Right lobe of liver (tissue), 6 donors: ENCODE results near the gene TOM1L2. TPM values are rescaled to one million over a fixed set of nuclear protein-coding genes. Genes with fewer than 3 reads are reported as not detected.

Experiments
- ATAC-seq, 4 donors: fragments of 200-7000 bp; cut with Tn5 transposase; one replicate each; pipeline ENCODE4 v1.9.1; 2020; ENCODE audit warnings: mild to moderate bottlenecking in 4 of 4, moderate library complexity in 4 of 4
- DNase-seq, 3 donors: peaks; one replicate each; pipeline ENCODE4 v3.0.0-alpha.2; 2020
- H3K27ac ChIP-seq, 3 donors: fragments of 200-600 bp; one replicate each; pipeline ENCODE4 v1.8.0; 2022
- H3K27me3 ChIP-seq, 2 donors: fragments of 200-600 bp; one replicate each; pipeline ENCODE4 v1.8.0; 2022
- H3K36me3 ChIP-seq, 4 donors: fragments of 200-600 bp; sonication (generic) in 1 of 4; one replicate each; pipeline versions ENCODE4 v1.5.1 to v1.8.0; 2017 to 2022; ENCODE audit warnings: control low read depth in 1 of 4
- H3K4me1 ChIP-seq, 4 donors: fragments of 200-600 bp; sonication (generic) in 1 of 4; one replicate each; pipeline versions ENCODE4 v1.5.1 to v1.8.0; 2017 to 2022; ENCODE audit warnings: control low read depth in 1 of 4
- H3K4me3 ChIP-seq, 3 donors: fragments of 200-600 bp; one replicate each; pipeline ENCODE4 v1.8.0; 2022
- H3K9me3 ChIP-seq, 4 donors: fragments of 200-600 bp; sonication (generic) in 1 of 4; one replicate each; pipeline versions ENCODE4 v1.5.1 to v1.8.0; 2017 to 2022; ENCODE audit warnings: control low read depth in 1 of 4
- POLR2A ChIP-seq: fragments of 450-650 bp; IDR thresholded peaks from one replicate; pipeline ENCODE4 v1.6.1; 2017; ENCODE audit warnings: antibody characterized with exemption, mild to moderate bottlenecking
- WGBS: methylation state at CpG from one replicate; pipeline ENCODE4 v1.1.6; 2018; ENCODE audit warnings: low coverage, low lambda C conversion rate; ENCODE audit not compliant: insufficient coverage; ENCODE audit errors: missing lambda C conversion rate; 5-methylcytosine and 5-hydroxymethylcytosine counted together
- intact Hi-C, 2 donors: fragments of 100-400 bp; cut with DNase I; formaldehyde crosslinking; loops; one replicate each; pipeline versions ENCODE4 v1.11.2 to v1.14.1; 2022
- total RNA-seq, 6 experiments: library from RNA; depleted of rRNA in 2 of 6; stranded (reverse); fragments of >200 nt in 2 of 6; fragmentation: NEBNext Ultra II Directional in 3 of 6; extraction: Animal tissue kit (Norgen Biotek cat#: 25700) in 3 of 6; gene quantifications; one replicate each; pipeline versions ENCODE4 v1.1.0 to v1.2.4, GENCODE V29; 2016 to 2023
- TF ChIP-seq, protein P1 (sequence below), 4 donors: fragments of 200-600 bp in 3 of 4; fragments of 450-650 bp in 1 of 4; IDR thresholded peaks; one replicate each; pipeline versions ENCODE4 v1.5.1 to v1.8.0; 2016 to 2022; ENCODE audit warnings: antibody characterized with exemption in 4 of 4, mild to moderate bottlenecking in 2 of 4
- donor health status: DM: no; HTN: yes; CAD: no.
- donor health status: DM: no; HTN: no; CAD: no.
- donor health status: DM: no; HTN: no; CAD: no.
- donor health status: DM: no; HTN: yes; CAD: no.
- donor health status: DM: no; HTN: yes; CAD: no.

TOM1L2 gene
- total RNA-seq, 6 experiments from 2014 or later: 13.5 to 21.2 (median 16.0) TPM

DNA sequence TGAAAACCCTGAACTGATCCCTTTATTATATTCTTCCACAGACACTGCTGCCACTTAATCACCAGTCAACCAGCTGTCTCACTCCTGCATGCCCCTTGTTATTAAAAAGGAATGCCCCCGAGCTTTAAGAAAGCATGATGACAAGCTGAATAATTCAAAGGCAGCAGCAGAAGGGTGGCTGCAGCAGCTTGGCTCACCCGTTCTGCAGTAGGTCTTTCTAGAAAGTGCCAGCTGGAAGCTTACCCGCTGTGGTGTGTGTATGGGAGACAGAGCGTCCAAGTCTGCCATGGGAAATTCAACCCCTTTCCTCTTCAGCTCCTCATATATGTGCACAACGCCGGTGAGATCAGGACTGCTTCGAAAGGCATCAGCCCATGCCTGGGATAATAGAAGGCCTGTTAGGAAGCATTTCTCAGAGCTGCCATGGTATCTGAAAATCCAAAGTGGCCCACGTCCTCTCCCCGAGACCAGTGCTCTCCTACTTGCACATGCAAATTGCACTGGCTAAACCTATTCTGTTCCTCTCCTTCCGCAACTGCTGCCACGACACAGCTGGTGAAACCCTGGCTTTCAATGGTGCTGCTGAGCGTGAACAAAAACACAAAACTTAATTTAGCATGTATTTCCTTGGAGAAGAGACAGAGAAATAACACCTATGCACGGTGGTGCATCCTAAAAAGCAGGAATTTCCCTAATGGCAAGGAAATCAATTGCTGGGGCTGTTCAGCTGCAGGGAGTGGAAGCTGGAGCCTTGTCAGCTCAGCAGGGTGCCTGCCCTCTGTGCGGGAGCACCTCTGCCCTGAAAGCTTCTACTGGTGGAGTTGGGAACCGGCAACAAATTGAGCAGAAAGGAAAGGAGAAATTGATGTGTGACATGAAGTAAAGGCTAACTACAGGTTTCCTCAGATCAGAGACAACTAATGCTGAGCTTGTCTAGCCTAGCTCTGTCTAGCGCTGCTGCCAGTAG is 87.5 kb downstream of the TOM1L2 start:
- no peak for ATAC-seq

GRCh38 chr17:17883801-17884200 is 88.4 kb downstream of the TOM1L2 start:
- intact Hi-C loops: no loop called here
- WGBS: 93% methylated on average over 3 of the region's 3 CpGs
- no peaks in the 10 kb centered on the region for H3K27me3 ChIP-seq
- H3K4me3 ChIP-seq: no peak overlapping the region
- peaks cover 0 to 13% (median 0%) of the 10 kb centered on the region in 4 donors for H3K36me3 ChIP-seq
- no peak overlapping the region for H3K27ac ChIP-seq
- no peaks in the 10 kb centered on the region for H3K9me3 ChIP-seq
- peaks cover 0 to 2% (median under 1%) of the 10 kb centered on the region in 4 donors for H3K4me1 ChIP-seq
- TF ChIP-seq, protein P1, sequence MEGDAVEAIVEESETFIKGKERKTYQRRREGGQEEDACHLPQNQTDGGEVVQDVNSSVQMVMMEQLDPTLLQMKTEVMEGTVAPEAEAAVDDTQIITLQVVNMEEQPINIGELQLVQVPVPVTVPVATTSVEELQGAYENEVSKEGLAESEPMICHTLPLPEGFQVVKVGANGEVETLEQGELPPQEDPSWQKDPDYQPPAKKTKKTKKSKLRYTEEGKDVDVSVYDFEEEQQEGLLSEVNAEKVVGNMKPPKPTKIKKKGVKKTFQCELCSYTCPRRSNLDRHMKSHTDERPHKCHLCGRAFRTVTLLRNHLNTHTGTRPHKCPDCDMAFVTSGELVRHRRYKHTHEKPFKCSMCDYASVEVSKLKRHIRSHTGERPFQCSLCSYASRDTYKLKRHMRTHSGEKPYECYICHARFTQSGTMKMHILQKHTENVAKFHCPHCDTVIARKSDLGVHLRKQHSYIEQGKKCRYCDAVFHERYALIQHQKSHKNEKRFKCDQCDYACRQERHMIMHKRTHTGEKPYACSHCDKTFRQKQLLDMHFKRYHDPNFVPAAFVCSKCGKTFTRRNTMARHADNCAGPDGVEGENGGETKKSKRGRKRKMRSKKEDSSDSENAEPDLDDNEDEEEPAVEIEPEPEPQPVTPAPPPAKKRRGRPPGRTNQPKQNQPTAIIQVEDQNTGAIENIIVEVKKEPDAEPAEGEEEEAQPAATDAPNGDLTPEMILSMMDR (IDR thresholded peaks at IDR 0.05): no peak
- TF ChIP-seq POLR2A: no peak
- no peak for DNase-seq
- no peak for ATAC-seq

More for the DNA sequence above, 87.5 kb downstream of the TOM1L2 start:
- Histone ChIP-seq H3K9me3 (no peaks in the 10 kb centered on the region), H3K4me3 (no peak overlapping the region), H3K27ac (no peak overlapping the region), H3K4me1 (no peaks in the 10 kb centered on the region), H3K27me3 (no peaks in the 10 kb centered on the region), H3K36me3 (peaks cover 0 to 9% (median 0%) of the 10 kb centered on the region in 4 donors)
- 95% methylated on average over 9 of the region's 16 CpGs for WGBS
- intact Hi-C loops: no loop called here
- TF ChIP-seq, protein P1 (IDR thresholded peaks at IDR 0.05): no peak
- TF ChIP-seq POLR2A: no peak
- no peak for DNase-seq

- no peak overlapping the region for H3K4me3 ChIP-seq
- H3K4me1 ChIP-seq: peaks cover 0 to 18% (median 10%) of the 10 kb centered on the region in 4 donors
- H3K9me3 ChIP-seq: no peaks in the 10 kb centered on the region
- no peak for TF ChIP-seq POLR2A
- TF ChIP-seq, protein P1 (IDR thresholded peaks at IDR 0.05): no peak
- H3K27me3 ChIP-seq: no peaks in the 10 kb centered on the region
- H3K36me3 ChIP-seq: peaks cover 0 to 17% (median 0%) of the 10 kb centered on the region in 4 donors
- DNase-seq (no peak), ATAC-seq (no peak)
- H3K27ac ChIP-seq: no peak overlapping the region
- WGBS: 87% methylated on average over 4 of the region's 8 CpGs
- intact Hi-C loops: no loop called here
Measured at GRCh38 chr17:17882082-17882581, 90.1 kb downstream of the TOM1L2 start.

DNA sequence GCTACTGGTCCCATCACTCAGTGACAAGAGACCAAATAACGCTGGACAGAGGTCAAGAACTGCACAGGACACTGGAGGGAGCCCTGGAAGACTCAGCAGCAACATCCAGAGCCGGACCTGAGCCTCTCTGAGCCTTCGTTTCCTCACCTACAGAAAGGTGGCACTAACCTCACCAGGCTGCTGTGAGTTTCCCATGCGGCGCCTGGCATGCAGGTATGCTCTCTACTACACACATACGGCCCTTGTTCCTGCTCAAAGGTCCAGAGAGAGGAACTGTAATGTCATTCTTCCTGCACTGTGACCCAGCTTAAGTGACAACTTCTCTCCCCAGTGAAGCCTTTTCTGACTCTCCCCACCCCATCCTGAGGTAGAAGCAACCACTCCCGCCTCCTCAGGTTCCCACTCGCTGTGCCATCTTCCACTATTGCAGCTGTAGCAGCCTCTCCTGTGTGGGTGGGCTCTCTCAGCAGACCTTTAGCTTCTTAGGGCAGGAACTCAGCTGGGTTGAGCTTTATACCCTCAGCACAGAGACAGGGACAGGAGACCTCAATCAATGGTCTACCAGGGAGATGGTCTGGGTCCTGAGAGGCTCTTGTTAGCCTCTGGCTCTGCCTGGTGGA is 91.5 kb downstream of the TOM1L2 start:
- Histone ChIP-seq H3K27me3 (no peaks in the 10 kb centered on the region), H3K4me1 (peaks cover 0 to 32% (median 16%) of the 10 kb centered on the region in 4 donors), H3K36me3 (peaks cover 0 to 17% (median 0%) of the 10 kb centered on the region in 4 donors), H3K9me3 (no peaks in the 10 kb centered on the region), H3K27ac (no peak overlapping the region), H3K4me3 (no peak overlapping the region)
- intact Hi-C loops: no loop called here
- WGBS: 81% methylated on average over 6 of the region's 8 CpGs
- ATAC-seq (no peak), DNase-seq (no peak)
- TF ChIP-seq, protein P1 (IDR thresholded peaks at IDR 0.05): no peak
- no peak for TF ChIP-seq POLR2A
